Adrenal gland (tissue), 12 donors: ENCODE measurements around the gene CLEC16A. TPM values are rescaled to one million over a fixed set of nuclear protein-coding genes. Genes with fewer than 3 reads are reported as not detected.

Experiments
- DNase-seq, 7 donors: peaks; one replicate each; pipeline ENCODE4 v3.0.0-alpha.2; 2019 to 2020
- H3K27ac ChIP-seq, 5 donors: fragments of 200-600 bp; sonication (generic) in 4 of 5; 1 replicate in 3 of 5; 2 replicates in 2 of 5; pipeline versions ENCODE4 v1.5.1 to v1.8.0; 2016 to 2020; ENCODE audit warnings: mild to moderate bottlenecking in 1 of 5
- H3K27me3 ChIP-seq: fragments of 200-600 bp; 2 replicates; pipeline ENCODE4 v1.8.0; 2021
- H3K36me3 ChIP-seq, 2 donors: fragments of 200-600 bp; replicated peaks in 1 of 2; 1 replicate in 1 of 2; 2 replicates in 1 of 2; pipeline versions ENCODE4 v1.5.1 to v1.8.0; 2018 to 2022
- H3K4me1 ChIP-seq, 2 donors: fragments of 200-600 bp; replicated peaks in 1 of 2; 1 replicate in 1 of 2; 2 replicates in 1 of 2; pipeline versions ENCODE4 v1.5.1 to v1.8.0; 2018 to 2021
- H3K4me3 ChIP-seq, 4 donors: fragments of 200-600 bp; sonication (generic) in 3 of 4; one replicate each; pipeline ENCODE4 v1.5.1; 2016 to 2018
- H3K9me3 ChIP-seq, 3 donors: fragments of 200-600 bp; sonication (generic) in 1 of 3; replicated peaks in 1 of 3; 1 replicate in 2 of 3; 2 replicates in 1 of 3; pipeline versions ENCODE4 v1.5.1 to v1.8.0; 2016 to 2021
- CTCF ChIP-seq, 6 experiments: fragments of 450-650 bp in 4 of 6; fragments of 200-600 bp in 2 of 6; sonication (generic) in 1 of 6; IDR thresholded peaks; 1 replicate in 5 of 6; 2 replicates in 1 of 6; pipeline versions ENCODE4 v1.5.1 to v1.8.0; 2016 to 2021; ENCODE audit warnings: antibody characterized with exemption in 6 of 6, mild to moderate bottlenecking in 2 of 6, moderate library complexity in 1 of 6
- POLR2A ChIP-seq, 2 donors: fragments of 450-650 bp; IDR thresholded peaks; one replicate each; pipeline ENCODE4 v1.6.1; 2017; ENCODE audit warnings: antibody characterized with exemption in 2 of 2, mild to moderate bottlenecking in 2 of 2, moderate library complexity in 1 of 2
- WGBS, 4 donors: extraction: QIAGEN DNeasy Blood & Tissue Kit in 2 of 4; methylation state at CpG; one replicate each; pipeline versions ENCODE4 v1.1.5 to v1.1.7; 2013 to 2017; 5-methylcytosine and 5-hydroxymethylcytosine counted together
- intact Hi-C, 2 donors: fragments of 100-400 bp; cut with DNase I; formaldehyde crosslinking; loops; one replicate each; pipeline versions ENCODE4 v1.14.1 to v1.15.0; 2022 to 2023
- polyA plus RNA-seq, 3 donors: library from polyadenylated mRNA; stranded (reverse); fragments of 200-250 nt in 2 of 3; fragments of 350-450 nt in 1 of 3; fragmentation: Illumina TruSeq in 1 of 3; extraction: RNeasy Lipid Tissue Mini Kit (QIAGEN cat#74804) in 1 of 3; gene quantifications; one replicate each; pipeline ENCODE4 v1.2.3, GENCODE V29; 2013 to 2014
- total RNA-seq, 9 donors: library from RNA; depleted of rRNA in 4 of 9; stranded (reverse); fragments of >200 nt in 4 of 9; fragments of 120-200 nt in 1 of 9; fragmentation: NEBNext Ultra II Directional in 1 of 9; extraction: Animal tissue kit (Norgen Biotek cat#: 25700) in 1 of 9; gene quantifications; one replicate each; pipeline versions ENCODE4 v1.1.0 to v1.2.4, GENCODE V29; 2013 to 2023
- donor health status: healthy with polysubstance abuse.
- donor health status: Bipolar disorder and iron deficiency.
- donor health status: DM: yes; HTN: yes; CAD: no.
- donor health status: DM: no; HTN: no; CAD: no.
- donor health status: DM: no; HTN: no; CAD: no.
- donor health status: DM: yes; HTN: yes; CAD: no.

Gene CLEC16A
- total and polyA plus RNA-seq, 12 donors = 14.0 to 37.2 (median 27.6) TPM

- WGBS, 4 donors = 75 to 86% (median 83%) methylated on average over 6 to 7 of the region's 7 CpGs
- Histone ChIP-seq H3K27me3 (no peaks in the 10 kb centered on the region), H3K4me3 (no peak overlapping the region), H3K27ac (no peak overlapping the region), H3K36me3 (peaks cover 0 to 12% of the 10 kb centered on the region in 2 donors), H3K9me3 (no peaks in the 10 kb centered on the region), H3K4me1 (peaks cover 5 to 11% of the 10 kb centered on the region in 2 donors)
- intact Hi-C loops = no loop called here
- DNase-seq = no peak
- no peak for TF ChIP-seq CTCF (IDR thresholded peaks at IDR 0.05)
- TF ChIP-seq POLR2A (IDR thresholded peaks at IDR 0.05) = no peak
Observed at GRCh38 chr16:11007714-11008280, 63.4 kb downstream of the CLEC16A start.

GRCh38 chr16:11009027-11009755, 64.8 kb downstream of the CLEC16A start:
- TF ChIP-seq POLR2A (IDR thresholded peaks at IDR 0.05) = no peak
- no peak for TF ChIP-seq CTCF (IDR thresholded peaks at IDR 0.05)
- no peaks in the 10 kb centered on the region for H3K9me3 ChIP-seq
- H3K27me3 ChIP-seq = no peaks in the 10 kb centered on the region
- no peak for DNase-seq
- WGBS, 4 donors = 79 to 91% (median 87%) methylated on average over 7 to 8 of the region's 8 CpGs
- intact Hi-C loops = no loop called here
- peaks cover 0 to 2% of the 10 kb centered on the region in 2 donors for H3K36me3 ChIP-seq
- no peak overlapping the region for H3K27ac ChIP-seq
- peaks cover 5 to 11% of the 10 kb centered on the region in 2 donors for H3K4me1 ChIP-seq
- no peak overlapping the region for H3K4me3 ChIP-seq

GRCh38 chr16:11010575-11011221, 66.3 kb downstream of the CLEC16A start:
- Histone ChIP-seq H3K27me3 (no peaks in the 10 kb centered on the region), H3K4me3 (no peak overlapping the region), H3K9me3 (no peaks in the 10 kb centered on the region), H3K27ac (peak overlapping the region in 4 of 5 donors; percentile 26 to 78 (median 66)), H3K4me1 (peaks cover 5 to 11% of the 10 kb centered on the region in 2 donors), H3K36me3 (no peaks in the 10 kb centered on the region)
- intact Hi-C loops = no loop called here
- peak; percentile 83 to 96 (median 90) for DNase-seq
- TF ChIP-seq POLR2A (IDR thresholded peaks at IDR 0.05) = no peak
- no peak for TF ChIP-seq CTCF (IDR thresholded peaks at IDR 0.05)
- WGBS, 4 donors = 42 to 58% (median 52%) methylated on average over 12 of the region's 12 CpGs

- Histone ChIP-seq H3K4me1 (peaks cover 5 to 8% of the 10 kb centered on the region in 2 donors), H3K27ac (peak overlapping the region in 4 of 5 donors; percentile 26 to 78 (median 66)), H3K9me3 (no peaks in the 10 kb centered on the region), H3K4me3 (no peak overlapping the region), H3K36me3 (no peaks in the 10 kb centered on the region), H3K27me3 (no peaks in the 10 kb centered on the region)
- WGBS, 4 donors = 86 to 100% (median 89%) methylated on average over 1 of the region's 1 CpG
- DNase-seq = no peak
- TF ChIP-seq CTCF (IDR thresholded peaks at IDR 0.05) = no peak
- TF ChIP-seq POLR2A (IDR thresholded peaks at IDR 0.05) = no peak
- intact Hi-C loops = no loop called here
Observed at GRCh38 chr16:11011326-11011725, 67.0 kb downstream of the CLEC16A start.
